ENCODE results near the gene CHRNB4.

The CHRNB4 gene

GRCh38 chr15:78604420-78604819 is 36.6 kb downstream of the CHRNB4 start:
- peak; percentile 32 for DNase-seq (ENCODE audit: low read depth)
- H3K4me3 ChIP-seq (ENCODE audit: low read depth, low read length), result no peak overlapping the region
- no peak for TF ChIP-seq CTCF (IDR thresholded peaks at IDR 0.05; ENCODE audit: control insufficient read depth, extremely low read depth, insufficient read depth)

- DNase-seq (ENCODE audit: low read depth), result no peak
- no peak overlapping the region for H3K4me3 ChIP-seq (ENCODE audit: low read depth, low read length)
- TF ChIP-seq CTCF (IDR thresholded peaks at IDR 0.05; ENCODE audit: control insufficient read depth, extremely low read depth, insufficient read depth), result no peak
Measured at GRCh38 chr15:78603467-78603866, 37.5 kb downstream of the CHRNB4 start.

- no peak overlapping the region for H3K4me3 ChIP-seq (ENCODE audit: low read depth, low read length)
- no peak for DNase-seq (ENCODE audit: low read depth)
- no peak for TF ChIP-seq CTCF (IDR thresholded peaks at IDR 0.05; ENCODE audit: control insufficient read depth, extremely low read depth, insufficient read depth)
Measured at GRCh38 chr15:78599189-78599588, 41.8 kb downstream of the CHRNB4 start.

- H3K4me3 ChIP-seq (ENCODE audit: low read depth, low read length), result no peak overlapping the region
- TF ChIP-seq CTCF (IDR thresholded peaks at IDR 0.05; ENCODE audit: control insufficient read depth, extremely low read depth, insufficient read depth), result no peak
- DNase-seq (ENCODE audit: low read depth), result no peak
Measured at GRCh38 chr15:78598348-78598747, 42.7 kb downstream of the CHRNB4 start.

GRCh38 chr15:78597583-78597982 is 43.4 kb downstream of the CHRNB4 start:
- no peak for TF ChIP-seq CTCF (IDR thresholded peaks at IDR 0.05; ENCODE audit: control insufficient read depth, extremely low read depth, insufficient read depth)

GRCh38 chr15:78574944-78575343 is 66.1 kb downstream of the CHRNB4 start:
- no peak overlapping the region for H3K4me3 ChIP-seq (ENCODE audit: low read depth, low read length)
- TF ChIP-seq CTCF (IDR thresholded peaks at IDR 0.05; ENCODE audit: control insufficient read depth, extremely low read depth, insufficient read depth), result no peak
- DNase-seq (ENCODE audit: low read depth), result no peak

More at GRCh38 chr15:78597583-78597982, 43.4 kb downstream of the CHRNB4 start:
- no peak for DNase-seq (ENCODE audit: low read depth)
- no peak overlapping the region for H3K4me3 ChIP-seq (ENCODE audit: low read depth, low read length)
